Hepatocyte (in vitro differentiated cells): ENCODE measurements around the gene ENGASE. TPM values are rescaled to one million over a fixed set of nuclear protein-coding genes. Genes with fewer than 3 reads are reported as not detected.
A peak's percentile ranks its signal among the peaks of the same experiment; 100 is the strongest.

Experiments
- DNase-seq: peaks from one replicate; pipeline ENCODE4 v3.0.0-alpha.2; 2016; ENCODE audit warnings: low spot score
- H2AFZ ChIP-seq: fragments of 200-600 bp; sonication (generic); 2 replicates; pipeline ENCODE4 v1.6.0; 2016; ENCODE audit warnings: antibody characterized with exemption, mild to moderate bottlenecking
- H3K27ac ChIP-seq: fragments of 200-600 bp; sonication (generic); 2 replicates; pipeline ENCODE4 v1.5.1; 2016; ENCODE audit warnings: mild to moderate bottlenecking
- H3K27me3 ChIP-seq: fragments of 200-600 bp; sonication (generic); 2 replicates; pipeline ENCODE4 v1.6.1; 2016
- H3K36me3 ChIP-seq: fragments of 200-600 bp; sonication (generic); replicated peaks from 2 replicates; pipeline ENCODE4 v1.5.1; 2016; ENCODE audit warnings: low read depth; ENCODE audit not compliant: insufficient read depth
- H3K4me1 ChIP-seq: fragments of 200-600 bp; sonication (generic); 2 replicates; pipeline ENCODE4 v1.5.1; 2016; ENCODE audit warnings: mild to moderate bottlenecking, moderate library complexity; ENCODE audit not compliant: insufficient read depth
- H3K4me2 ChIP-seq: fragments of 200-600 bp; sonication (generic); 2 replicates; pipeline ENCODE4 v1.6.0; 2016
- H3K4me3 ChIP-seq: fragments of 200-600 bp; sonication (generic); 2 replicates; pipeline ENCODE4 v1.5.1; 2016; ENCODE audit warnings: mild to moderate bottlenecking
- H3K79me2 ChIP-seq: fragments of 200-600 bp; sonication (generic); 2 replicates; pipeline ENCODE4 v1.6.0; 2017; ENCODE audit warnings: mild to moderate bottlenecking
- H3K9me2 ChIP-seq: fragments of 200-600 bp; sonication (generic); replicated peaks from 2 replicates; pipeline ENCODE4 v1.6.0; 2017; ENCODE audit warnings: mild to moderate bottlenecking; ENCODE audit not compliant: insufficient read depth
- H3K9me3 ChIP-seq: fragments of 200-600 bp; sonication (generic); 2 replicates; pipeline ENCODE4 v1.5.1; 2016; ENCODE audit warnings: low read depth, mild to moderate bottlenecking
- H4K20me1 ChIP-seq: fragments of 200-600 bp; sonication (generic); 2 replicates; pipeline ENCODE4 v1.6.0; 2016; ENCODE audit warnings: mild to moderate bottlenecking; ENCODE audit not compliant: insufficient read depth, poor library complexity, severe bottlenecking
- EZH2 ChIP-seq: fragments of 200-600 bp; sonication (generic); IDR thresholded peaks from 2 replicates; pipeline ENCODE4 v1.6.1; 2016; ENCODE audit warnings: antibody characterized with exemption, mild to moderate bottlenecking, borderline replicate concordance
- EZH2phosphoT487 ChIP-seq: fragments of 200-600 bp; sonication (generic); IDR thresholded peaks from one replicate; pipeline ENCODE4 v1.6.1; 2018; ENCODE audit warnings: antibody characterized with exemption, mild to moderate bottlenecking, low read depth, moderate library complexity; ENCODE audit not compliant: unreplicated experiment, severe bottlenecking
- whole genome bisulfite sequencing: methylation state at CpG from one replicate; pipeline ENCODE4 v1.1.6; 2016; ENCODE audit warnings: low lambda C conversion rate; ENCODE audit errors: missing lambda C conversion rate; 5-methylcytosine and 5-hydroxymethylcytosine counted together
- polyA plus RNA-seq: library from polyadenylated mRNA; unstranded; fragments of >200 nt; fragmentation: Nextera tagmentation; extraction: Ambion mirVana; gene quantifications from 2 replicates; pipeline ENCODE4 v1.2.1, GENCODE V29; 2016
- total RNA-seq: library from RNA; depleted of rRNA; stranded (reverse); fragments of >200 nt; gene quantifications from 2 replicates; pipeline ENCODE4 v1.2.3, GENCODE V29; 2014
- TF ChIP-seq, protein P1 (sequence below): fragments of 200-600 bp; sonication (generic); IDR thresholded peaks from 2 replicates; pipeline ENCODE4 v1.5.1; 2016; ENCODE audit warnings: antibody characterized with exemption, mild to moderate bottlenecking; ENCODE audit not compliant: poor library complexity

The ENGASE gene
- total and polyA plus RNA-seq, 2 experiments from 2014 or later: 24.4 to 34.0 TPM

DNA sequence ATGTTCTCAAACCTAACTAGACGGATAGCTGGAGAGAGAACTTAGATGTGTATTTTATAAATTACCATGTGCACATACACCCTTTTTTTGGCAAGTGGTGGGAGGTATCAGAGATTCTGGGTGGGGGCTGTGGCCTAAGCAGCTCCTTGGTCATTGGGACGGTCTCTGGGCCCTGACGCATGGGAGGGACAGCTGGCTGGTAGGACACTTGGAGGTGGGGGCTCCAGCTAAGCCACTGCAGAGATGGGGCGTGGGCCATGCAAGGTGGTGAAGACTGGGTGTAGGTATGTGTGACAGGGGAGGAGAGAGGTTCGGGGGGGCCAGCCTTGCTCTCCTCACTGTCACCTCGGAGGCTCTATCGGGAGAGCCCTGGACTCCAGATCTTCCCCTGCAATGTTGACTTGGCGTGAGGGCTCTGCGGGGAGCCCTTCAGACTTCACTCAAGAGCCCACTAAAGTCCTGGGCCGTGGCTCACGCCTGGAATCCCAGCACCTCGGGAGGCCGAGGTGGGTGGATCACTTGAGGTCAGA lies 33.5 kb upstream of the ENGASE start:
- H3K4me3 ChIP-seq: no peak overlapping the region
- no peaks in the 10 kb centered on the region for H3K36me3 ChIP-seq
- TF ChIP-seq EZH2: no peak
- no peak for TF ChIP-seq EZH2phosphoT487
- TF ChIP-seq, protein P1, sequence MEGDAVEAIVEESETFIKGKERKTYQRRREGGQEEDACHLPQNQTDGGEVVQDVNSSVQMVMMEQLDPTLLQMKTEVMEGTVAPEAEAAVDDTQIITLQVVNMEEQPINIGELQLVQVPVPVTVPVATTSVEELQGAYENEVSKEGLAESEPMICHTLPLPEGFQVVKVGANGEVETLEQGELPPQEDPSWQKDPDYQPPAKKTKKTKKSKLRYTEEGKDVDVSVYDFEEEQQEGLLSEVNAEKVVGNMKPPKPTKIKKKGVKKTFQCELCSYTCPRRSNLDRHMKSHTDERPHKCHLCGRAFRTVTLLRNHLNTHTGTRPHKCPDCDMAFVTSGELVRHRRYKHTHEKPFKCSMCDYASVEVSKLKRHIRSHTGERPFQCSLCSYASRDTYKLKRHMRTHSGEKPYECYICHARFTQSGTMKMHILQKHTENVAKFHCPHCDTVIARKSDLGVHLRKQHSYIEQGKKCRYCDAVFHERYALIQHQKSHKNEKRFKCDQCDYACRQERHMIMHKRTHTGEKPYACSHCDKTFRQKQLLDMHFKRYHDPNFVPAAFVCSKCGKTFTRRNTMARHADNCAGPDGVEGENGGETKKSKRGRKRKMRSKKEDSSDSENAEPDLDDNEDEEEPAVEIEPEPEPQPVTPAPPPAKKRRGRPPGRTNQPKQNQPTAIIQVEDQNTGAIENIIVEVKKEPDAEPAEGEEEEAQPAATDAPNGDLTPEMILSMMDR: no peak
- no peak overlapping the region for H3K27ac ChIP-seq
- no peaks in the 10 kb centered on the region for H3K27me3 ChIP-seq
- H3K79me2 ChIP-seq: no peaks in the 10 kb centered on the region
- WGBS: 88% methylated on average over 13 of the region's 13 CpGs
- H3K9me2 ChIP-seq: no peaks in the 10 kb centered on the region
- H2AFZ ChIP-seq: no peak overlapping the region
- H4K20me1 ChIP-seq: no peaks in the 10 kb centered on the region
- H3K9me3 ChIP-seq: no peaks in the 10 kb centered on the region
- H3K4me2 ChIP-seq: no peak overlapping the region
- DNase-seq: no peak
- peaks cover 1% of the 10 kb centered on the region for H3K4me1 ChIP-seq

DNA sequence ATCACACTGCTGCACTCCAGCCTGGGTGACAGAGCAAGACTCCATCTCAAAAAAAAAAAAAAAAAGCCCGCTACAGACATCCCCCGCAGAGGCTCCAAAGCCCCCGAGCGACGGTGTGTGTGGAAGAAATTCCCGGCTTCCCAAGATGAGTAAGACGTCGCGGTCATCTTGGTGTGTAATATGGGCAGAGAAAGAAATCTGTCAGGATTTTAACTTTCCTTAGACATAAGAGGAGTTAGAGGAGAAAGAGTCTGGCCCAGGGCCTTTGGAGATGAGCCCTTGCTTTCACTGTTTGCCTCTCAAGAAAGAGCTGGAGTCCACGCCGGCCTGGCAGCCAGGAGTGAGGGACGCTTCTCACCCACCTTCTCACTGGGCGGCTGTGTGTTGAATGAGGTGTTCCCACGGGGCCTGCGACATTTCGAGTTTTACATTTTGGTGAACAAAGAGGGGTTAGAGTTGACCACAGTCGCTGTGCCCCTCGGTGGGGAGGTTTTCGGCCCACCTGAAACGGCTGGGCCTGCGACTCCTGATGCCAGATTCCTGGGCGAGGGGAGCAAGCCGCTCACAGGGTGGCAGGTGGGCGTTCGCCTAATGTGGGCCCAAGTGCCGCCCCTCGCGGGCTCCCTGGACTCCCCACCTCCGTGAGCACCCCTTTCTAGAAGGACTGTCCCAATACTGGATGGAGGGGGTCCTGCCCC lies 32.8 kb upstream of the ENGASE start:
- H2AFZ ChIP-seq: no peak overlapping the region
- no peak overlapping the region for H3K27ac ChIP-seq
- no peaks in the 10 kb centered on the region for H3K9me3 ChIP-seq
- TF ChIP-seq EZH2phosphoT487 (no peak), EZH2 (no peak)
- TF ChIP-seq, protein P1: no peak
- no peaks in the 10 kb centered on the region for H3K9me2 ChIP-seq
- no peak overlapping the region for H3K4me2 ChIP-seq
- H3K4me3 ChIP-seq: no peak overlapping the region
- no peaks in the 10 kb centered on the region for H4K20me1 ChIP-seq
- no peak for DNase-seq
- WGBS: 87% methylated on average over 27 of the region's 29 CpGs
- H3K79me2 ChIP-seq: no peaks in the 10 kb centered on the region
- peaks cover 7% of the 10 kb centered on the region for H3K4me1 ChIP-seq
- H3K36me3 ChIP-seq: no peaks in the 10 kb centered on the region
- no peaks in the 10 kb centered on the region for H3K27me3 ChIP-seq

DNA sequence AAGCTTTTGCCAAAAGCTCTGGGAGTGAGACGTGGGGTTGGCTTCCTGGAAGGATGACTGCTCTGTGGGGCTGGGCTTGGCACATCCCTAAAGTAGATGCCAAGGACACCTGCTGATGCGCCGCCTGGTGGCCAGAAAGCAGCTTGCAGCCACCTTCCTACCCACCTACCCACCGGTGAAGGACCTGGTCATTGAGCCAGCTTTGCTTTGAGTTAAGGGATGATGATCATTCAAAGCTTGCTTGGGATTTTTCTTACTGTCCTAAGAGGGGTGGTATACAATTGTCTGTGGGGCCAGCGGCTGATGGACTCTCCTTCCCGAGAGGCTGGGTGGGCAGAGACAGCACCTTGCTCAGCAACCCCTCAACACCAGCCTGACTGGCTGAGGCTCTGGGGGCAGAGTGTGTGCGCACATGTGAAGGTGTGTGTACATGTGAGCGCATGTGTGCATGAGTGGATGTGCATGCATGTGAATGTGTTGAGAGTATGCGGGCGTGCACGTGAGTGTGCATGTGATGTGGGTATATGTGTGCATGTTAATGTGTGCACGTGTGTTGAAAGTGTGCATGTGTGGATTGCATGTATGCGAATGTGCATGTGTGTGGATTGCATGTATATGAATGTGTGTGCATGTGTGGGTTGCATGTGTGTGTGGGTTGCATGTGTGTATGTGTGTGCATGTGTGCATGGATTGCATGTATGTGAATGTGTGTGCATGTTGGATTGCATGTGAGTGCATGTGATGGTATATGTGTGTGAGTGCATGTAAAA lies 32.0 kb upstream of the ENGASE start:
- H2AFZ ChIP-seq: no peak overlapping the region
- H3K9me2 ChIP-seq: no peaks in the 10 kb centered on the region
- no peak overlapping the region for H3K4me2 ChIP-seq
- H4K20me1 ChIP-seq: no peaks in the 10 kb centered on the region
- TF ChIP-seq, protein P1: peak; percentile 44
- TF ChIP-seq EZH2: no peak
- no peaks in the 10 kb centered on the region for H3K27me3 ChIP-seq
- no peak overlapping the region for H3K27ac ChIP-seq
- H3K36me3 ChIP-seq: no peaks in the 10 kb centered on the region
- DNase-seq: no peak
- 71% methylated on average over 13 of the region's 13 CpGs for WGBS
- no peaks in the 10 kb centered on the region for H3K79me2 ChIP-seq
- no peaks in the 10 kb centered on the region for H3K9me3 ChIP-seq
- peaks cover 7% of the 10 kb centered on the region for H3K4me1 ChIP-seq
- H3K4me3 ChIP-seq: no peak overlapping the region
